ENCODE results near the gene LEFTY2. TPM values are rescaled to one million over a fixed set of nuclear protein-coding genes. Genes with fewer than 3 reads are reported as not detected.
"Not testable (repeated sequence)": the region's sequence is repeated elsewhere in the genome, so short reads cannot be mapped to it uniquely, and the experiment has no call there.

The LEFTY2 gene
- 1 to 10 TPM in 2 of 3 donors, under 1 TPM in 1; 0.99 to 1.3 (median 1.0) TPM for polyA plus RNA-seq (ENCODE audit: insufficient read length in 3 of 3)

- DNase-seq (ENCODE audit: low read depth in 3 of 3, low spot score in 2 of 3), result no peak
These were observed at the start of gene LEFTY2 for GRCh38 chr1:225941187-225941941. Gene LEFTY2 (minus strand): TSS chr1:225941220. CDS start chr1:225941140, 80 bp downstream.

- no peak for DNase-seq (ENCODE audit: low read depth in 3 of 3, low spot score in 2 of 3)
These were observed 46.7 kb upstream of the LEFTY2 start for GRCh38 chr1:225987491-225988316.

GRCh38 chr1:225981714-225982113, 40.7 kb upstream of the LEFTY2 start:
- DNase-seq (ENCODE audit: low read depth in 3 of 3, low spot score in 2 of 3), result no peak

- DNase-seq (ENCODE audit: low read depth in 3 of 3, low spot score in 2 of 3), result no peak
These were observed 39.2 kb upstream of the LEFTY2 start for GRCh38 chr1:225980005-225980836.

GRCh38 chr1:225979421-225979820, 38.4 kb upstream of the LEFTY2 start:
- DNase-seq (ENCODE audit: low read depth in 3 of 3, low spot score in 2 of 3), result no peak

GRCh38 chr1:225977937-225978748, 37.1 kb upstream of the LEFTY2 start:
- no peak for DNase-seq (ENCODE audit: low read depth in 3 of 3, low spot score in 2 of 3)

- not testable (repeated sequence) for DNase-seq (ENCODE audit: low read depth in 3 of 3, low spot score in 2 of 3)
These were observed 34.1 kb upstream of the LEFTY2 start for GRCh38 chr1:225975146-225975545.

GRCh38 chr1:225974454-225974853, 33.4 kb upstream of the LEFTY2 start:
- DNase-seq (ENCODE audit: low read depth in 3 of 3, low spot score in 2 of 3), result no peak

- DNase-seq (ENCODE audit: low read depth in 3 of 3, low spot score in 2 of 3), result peak in 1 of 3 donors; percentile 38
These were observed 32.1 kb upstream of the LEFTY2 start for GRCh38 chr1:225973158-225973557.

GRCh38 chr1:225972344-225973152, 31.5 kb upstream of the LEFTY2 start:
- no peak for DNase-seq (ENCODE audit: low read depth in 3 of 3, low spot score in 2 of 3)

- not testable (repeated sequence) for DNase-seq (ENCODE audit: low read depth in 3 of 3, low spot score in 2 of 3)
These were observed 29.7 kb upstream of the LEFTY2 start for GRCh38 chr1:225970592-225971157.

- not testable (repeated sequence) for DNase-seq (ENCODE audit: low read depth in 3 of 3, low spot score in 2 of 3)
These were observed 28.7 kb upstream of the LEFTY2 start for GRCh38 chr1:225969751-225970150.

- DNase-seq (ENCODE audit: low read depth in 3 of 3, low spot score in 2 of 3), result no peak
These were observed 24.2 kb upstream of the LEFTY2 start for GRCh38 chr1:225965231-225965630.

- no peak for DNase-seq (ENCODE audit: low read depth in 3 of 3, low spot score in 2 of 3)
These were observed 22.9 kb upstream of the LEFTY2 start for GRCh38 chr1:225963735-225964530.

GRCh38 chr1:225962440-225962975, 21.5 kb upstream of the LEFTY2 start:
- no peak for DNase-seq (ENCODE audit: low read depth in 3 of 3, low spot score in 2 of 3)

- no peak for DNase-seq (ENCODE audit: low read depth in 3 of 3, low spot score in 2 of 3)
These were observed 20.8 kb upstream of the LEFTY2 start for GRCh38 chr1:225961659-225962439.

- no peak for DNase-seq (ENCODE audit: low read depth in 3 of 3, low spot score in 2 of 3)
These were observed 17.0 kb upstream of the LEFTY2 start for GRCh38 chr1:225958041-225958440.

All from right renal cortex interstitium (tissue), 3 donors.